H1 (cell line): Measurements from ENCODE around the gene EIF4ENIF1. TPM values are rescaled to one million over a fixed set of nuclear protein-coding genes. Genes with fewer than 3 reads are reported as not detected.

Experiments
- CTCF ChIA-PET: fragments of 300-600 bp; sonication (Branson Sonifier 250); formaldehyde crosslinking; loops from one replicate; lab custom pipeline; 2021; ENCODE audit not compliant: partially characterized antibody; lab: Charles Lee
- POLR2A ChIA-PET: fragments of 300-600 bp; sonication (Branson Sonifier 250); formaldehyde crosslinking; loops from one replicate; lab custom pipeline; 2021; ENCODE audit warnings: inconsistent platforms; ENCODE audit not compliant: partially characterized antibody; lab: Charles Lee
- DNase-seq, 2 experiments: peaks; one replicate each; pipeline versions ENCODE4 v3.0.0 to v3.0.0-alpha.2; 2010 to 2022; ENCODE audit warnings: low spot score in 2 of 2, low read depth in 1 of 2, mixed read lengths in 1 of 2
- FAIRE-seq: peaks from 2 replicates; lab custom pipeline; 2011; peaks lifted over from hg19 to GRCh38; lab: Jason Lieb, UNC
- H2AFZ ChIP-seq: 2 replicates; pipeline ENCODE4 v1.8.1; 2012; ENCODE audit warnings: low read length, inconsistent platforms
- H2AK5ac ChIP-seq: 2 replicates; pipeline ENCODE4 v1.6.1; 2013; ENCODE audit warnings: low read depth, low read length
- H2BK120ac ChIP-seq: replicated peaks from 2 replicates; pipeline ENCODE3; 2013; ENCODE audit warnings: low read depth, low read length, inconsistent platforms
- H2BK12ac ChIP-seq: 2 replicates; pipeline ENCODE4 v1.6.1; 2013; ENCODE audit warnings: low read depth, low read length
- H2BK15ac ChIP-seq: 2 replicates; pipeline ENCODE4 v1.6.1; 2013; ENCODE audit warnings: low read length
- H2BK20ac ChIP-seq: 2 replicates; pipeline ENCODE4 v1.6.1; 2013; ENCODE audit warnings: low read length
- H2BK5ac ChIP-seq: 2 replicates; pipeline ENCODE4 v1.6.1; 2013; ENCODE audit warnings: low read depth, low read length
- H3K14ac ChIP-seq: 2 replicates; pipeline ENCODE4 v1.6.1; 2013; ENCODE audit warnings: inconsistent platforms; ENCODE audit not compliant: insufficient read length
- H3K18ac ChIP-seq: 2 replicates; pipeline ENCODE4 v1.6.1; 2013; ENCODE audit warnings: low read length; ENCODE audit errors: extremely low read depth
- H3K23ac ChIP-seq: 2 replicates; pipeline ENCODE4 v1.6.1; 2013; ENCODE audit warnings: inconsistent platforms; ENCODE audit not compliant: insufficient read length
- H3K23me2 ChIP-seq: 2 replicates; pipeline ENCODE4 v1.6.1; 2013; ENCODE audit warnings: low read depth, low read length
- H3K27ac ChIP-seq: 2 replicates; pipeline ENCODE4 v1.6.1; 2011; ENCODE audit warnings: low read depth, low read length, inconsistent platforms
- H3K27me3 ChIP-seq, 4 experiments: replicated peaks in 1 of 4; 1 replicate in 1 of 4; 2 replicates in 3 of 4; pipeline versions ENCODE4 v1.6.1 to v1.8.1; 2011 to 2013; ENCODE audit warnings: low read length in 3 of 4, mild to moderate bottlenecking in 3 of 4, inconsistent platforms in 2 of 4, mixed read lengths in 2 of 4, moderate library complexity in 1 of 4; ENCODE audit not compliant: control insufficient read depth in 3 of 4, insufficient read depth in 3 of 4; ENCODE audit errors: extremely low read depth in 1 of 4
- H3K36me3 ChIP-seq, 4 experiments: 2 replicates each; pipeline versions ENCODE4 v1.6.1 to v1.8.1; 2011 to 2013; ENCODE audit warnings: mild to moderate bottlenecking in 4 of 4, low read length in 3 of 4, moderate library complexity in 2 of 4, control low read depth in 1 of 4, inconsistent platforms in 1 of 4; ENCODE audit not compliant: insufficient read depth in 4 of 4, control insufficient read depth in 2 of 4
- H3K4ac ChIP-seq: replicated peaks from 2 replicates; pipeline ENCODE3; 2013; ENCODE audit warnings: low read length, low read depth, mixed read lengths, inconsistent platforms; ENCODE audit not compliant: insufficient read length
- H3K4me1 ChIP-seq, 4 experiments: replicated peaks in 1 of 4; 1 replicate in 1 of 4; 2 replicates in 3 of 4; pipeline versions ENCODE4 v1.6.1 to v1.8.1; 2011 to 2013; ENCODE audit warnings: low read length in 3 of 4, inconsistent platforms in 2 of 4, mixed read lengths in 1 of 4; ENCODE audit not compliant: insufficient read depth in 4 of 4, control insufficient read depth in 3 of 4
- H3K4me2 ChIP-seq, 2 experiments: 2 replicates each; pipeline versions ENCODE4 v1.6.1 to v1.8.1; 2011 to 2013; ENCODE audit warnings: low read depth in 2 of 2, low read length in 2 of 2, control low read depth in 1 of 2, inconsistent platforms in 1 of 2, mild to moderate bottlenecking in 1 of 2; ENCODE audit not compliant: insufficient read depth in 1 of 2
- H3K4me3 ChIP-seq, 4 experiments: fragments of 200-600, 300-600 bp in 1 of 4; sonication (generic), shearing (Covaris generic), sonication (Bioruptor Twin) in 1 of 4; 2 replicates each; pipeline versions ENCODE4 v1.5.1 to v1.8.1; 2011 to 2016; ENCODE audit warnings: low read length in 4 of 4, low read depth in 3 of 4, control low read depth in 2 of 4, inconsistent platforms in 2 of 4, mild to moderate bottlenecking in 2 of 4, mixed read lengths in 1 of 4, moderate library complexity in 1 of 4; ENCODE audit not compliant: insufficient read depth in 2 of 4; ENCODE audit errors: extremely low read depth in 1 of 4
- H3K56ac ChIP-seq: replicated peaks from 2 replicates; pipeline ENCODE3; 2013; ENCODE audit warnings: low read depth, mild to moderate bottlenecking, mixed read lengths, low read length, inconsistent platforms; ENCODE audit not compliant: insufficient read length
- H3K79me1 ChIP-seq: 2 replicates; pipeline ENCODE4 v1.6.1; 2013; ENCODE audit warnings: low read depth, low read length, control low read depth
- H3K79me2 ChIP-seq, 2 experiments: 2 replicates each; pipeline versions ENCODE4 v1.6.1 to v1.8.1; 2012 to 2013; ENCODE audit warnings: low read length in 2 of 2, mild to moderate bottlenecking in 2 of 2, inconsistent platforms in 1 of 2; ENCODE audit not compliant: insufficient read depth in 2 of 2, control insufficient read depth in 1 of 2
- H3K9ac ChIP-seq, 4 experiments: replicated peaks in 1 of 4; 1 replicate in 1 of 4; 2 replicates in 3 of 4; pipeline versions ENCODE4 v1.6.1 to v1.8.1; 2011 to 2013; ENCODE audit warnings: low read depth in 3 of 4, low read length in 3 of 4, control low read depth in 2 of 4, mild to moderate bottlenecking in 2 of 4, moderate library complexity in 2 of 4, inconsistent platforms in 1 of 4; ENCODE audit errors: extremely low read depth in 1 of 4
- H3K9me3 ChIP-seq, 2 experiments: 2 replicates each; pipeline versions ENCODE4 v1.6.1 to v1.8.1; 2012 to 2013; ENCODE audit warnings: mild to moderate bottlenecking in 2 of 2, moderate library complexity in 2 of 2, control low read depth in 1 of 2, inconsistent platforms in 1 of 2, low read depth in 1 of 2, low read length in 1 of 2, mixed read lengths in 1 of 2; ENCODE audit not compliant: insufficient read depth in 2 of 2
- H4K20me1 ChIP-seq, 2 experiments: replicated peaks in 1 of 2; 2 replicates each; pipeline versions ENCODE3 to v1.8.1; 2011 to 2013; ENCODE audit warnings: inconsistent platforms in 2 of 2, low read length in 2 of 2, mild to moderate bottlenecking in 1 of 2; ENCODE audit not compliant: insufficient read depth in 2 of 2, control insufficient read depth in 1 of 2
- H4K5ac ChIP-seq: 2 replicates; pipeline ENCODE4 v1.6.1; 2013; ENCODE audit warnings: low read length, low read depth, mixed read lengths, inconsistent platforms; ENCODE audit not compliant: insufficient read length
- H4K8ac ChIP-seq: 2 replicates; pipeline ENCODE4 v1.8.0; 2013; ENCODE audit warnings: mild to moderate bottlenecking, moderate library complexity, low read length, inconsistent platforms; ENCODE audit not compliant: insufficient read depth; ENCODE audit errors: extremely low read depth
- H4K91ac ChIP-seq: replicated peaks from 2 replicates; pipeline ENCODE3; 2013; ENCODE audit warnings: low read length, mixed read lengths, inconsistent platforms; ENCODE audit not compliant: insufficient read length
- BACH1 ChIP-seq: IDR thresholded peaks from 2 replicates; pipeline ENCODE4 v1.6.1; 2012; ENCODE audit warnings: low read length, improper control_type of control experiment
- BCL11A ChIP-seq, 2 experiments: IDR thresholded peaks; one replicate each; pipeline ENCODE4 v1.6.1; 2011; ENCODE audit warnings: low read depth in 2 of 2, low read length in 2 of 2, mild to moderate bottlenecking in 2 of 2
- CHD2 ChIP-seq: IDR thresholded peaks from 2 replicates; pipeline ENCODE4 v1.6.1; 2012; ENCODE audit warnings: low read length, improper control_type of control experiment
- CREB1 ChIP-seq: IDR thresholded peaks from 2 replicates; pipeline ENCODE4 v1.6.1; 2012; ENCODE audit warnings: inconsistent platforms
- E2F6 ChIP-seq: IDR thresholded peaks from 2 replicates; pipeline ENCODE4 v1.6.1; 2012; ENCODE audit warnings: inconsistent platforms
- GTF2F1 ChIP-seq: IDR thresholded peaks from 2 replicates; pipeline ENCODE4 v1.6.1; 2012; ENCODE audit warnings: low read depth, low read length, improper control_type of control experiment, borderline replicate concordance
- KDM1A ChIP-seq: fragments of 200-600, 300-600 bp; sonication (generic); IDR thresholded peaks from 2 replicates; pipeline ENCODE4 v1.7.1; 2016; ENCODE audit warnings: mild to moderate bottlenecking, low read length, borderline replicate concordance
- MAX ChIP-seq: IDR thresholded peaks from 2 replicates; pipeline ENCODE4 v1.6.1; 2012; ENCODE audit warnings: inconsistent platforms
- PHF8 ChIP-seq: fragments of 200-600 bp; sonication (generic); conservative IDR thresholded peaks from 2 replicates; pipeline ENCODE4 v1.7.1; 2012; ENCODE audit warnings: low read depth, mild to moderate bottlenecking, inconsistent platforms, low read length, moderate library complexity
- RBBP5 ChIP-seq: IDR thresholded peaks from 2 replicates; pipeline ENCODE4 v1.7.1; 2012; ENCODE audit warnings: low read depth, mild to moderate bottlenecking, inconsistent platforms, low read length, moderate library complexity, borderline replicate concordance
- SAP30 ChIP-seq: fragments of 300-600 bp; sonication (generic); IDR thresholded peaks from 2 replicates; pipeline ENCODE4 v1.7.1; 2012; ENCODE audit warnings: low read length, moderate library complexity, mild to moderate bottlenecking, inconsistent platforms; ENCODE audit not compliant: insufficient read depth, insufficient replicate concordance
- SIX5 ChIP-seq: IDR thresholded peaks from 2 replicates; pipeline ENCODE4 v1.6.1; 2011; ENCODE audit warnings: mild to moderate bottlenecking, low read depth, low read length
- WGBS, 2 experiments: shearing (Covaris generic) in 1 of 2; methylation state at CpG; one replicate each; pipeline versions ENCODE4 v1.1.6 to v1.1.7; 2013 to 2015; ENCODE audit warnings: low lambda C conversion rate in 2 of 2, mixed read lengths in 2 of 2, inconsistent platforms in 1 of 2, low coverage in 1 of 2, missing lambda C conversion rate in 1 of 2; ENCODE audit not compliant: insufficient replicate concordance in 2 of 2, insufficient coverage in 1 of 2, insufficient read length in 1 of 2; ENCODE audit errors: extremely low coverage in 1 of 2, missing lambda C conversion rate in 1 of 2; 5-methylcytosine and 5-hydroxymethylcytosine counted together
- polyA plus RNA-seq, 7 experiments: library from polyadenylated mRNA; depleted of rRNA in 3 of 7; stranded (reverse) in 5 of 7; unstranded in 2 of 7; fragments of >200 nt in 5 of 7; fragments of 200-250 nt in 2 of 7; gene quantifications; 1 replicate in 5 of 7; 2 replicates in 1 of 7; 4 replicates in 1 of 7; pipeline versions ENCODE4 v1.2.1 to v1.2.3, GENCODE V29; 2011 to 2013; ENCODE audit warnings: missing spikeins in 2 of 7, mixed read lengths in 2 of 7
- total RNA-seq: library from RNA; stranded (reverse); fragmentation: NEBNext Ultra II Directional; extraction: Animal tissue kit (Norgen Biotek cat#: 25700); gene quantifications from 2 replicates; pipeline ENCODE4 v1.2.1, GENCODE V29; 2021

Gene EIF4ENIF1
- total and polyA plus RNA-seq, 2 of the 8 experiments (the other 6 are each of a cell fraction or from before 2014, with no cell fraction given), result 21.9 to 23.6 TPM

- TF ChIP-seq RBBP5 (no peak), GTF2F1 (no peak), KDM1A (no peak), MAX (no peak), PHF8 (no peak), BACH1 (no peak), E2F6 (no peak), SAP30 (no peak), BCL11A (IDR thresholded peaks at IDR 0.05; ENCODE audit: low read depth in 2 of 2, low read length in 2 of 2) (no peak), CREB1 (no peak), SIX5 (no peak), CHD2 (no peak)
- Histone ChIP-seq H2BK15ac (no peak overlapping the region), H3K56ac (no peak overlapping the region), H3K36me3 (no peaks in the 10 kb centered on the region), H3K14ac (no peak overlapping the region), H3K27ac (no peak overlapping the region), H3K4me1 (no peaks in the 10 kb centered on the region), H3K18ac (no peak overlapping the region), H4K91ac (no peak overlapping the region), H3K23ac (no peak overlapping the region), H3K4me3 (no peak overlapping the region), H3K9ac (no peak overlapping the region), H4K5ac (no peak overlapping the region), H3K9me3 (no peaks in the 10 kb centered on the region), H4K8ac (no peak overlapping the region), H3K23me2 (no peaks in the 10 kb centered on the region), H2AK5ac (no peak overlapping the region), H4K20me1 (no peaks in the 10 kb centered on the region), H2BK120ac (no peak overlapping the region), H3K4me2 (no peak overlapping the region), H2BK5ac (no peak overlapping the region), H3K79me1 (no peaks in the 10 kb centered on the region), H3K79me2 (no peaks in the 10 kb centered on the region), H2BK20ac (no peak overlapping the region), H3K27me3 (no peaks in the 10 kb centered on the region), H3K4ac (no peak overlapping the region), H2BK12ac (no peak overlapping the region), H2AFZ (no peak overlapping the region)
- FAIRE-seq (no peak), DNase-seq (no peak)
- POLR2A ChIA-PET, result interaction anchor here (0.7 to 1.1 kb wide), 2 partner anchors 9 to 26 kb away, joined by 3 read pairs; no protein-coding TSS in a partner anchor
- WGBS, 2 experiments, result 87% methylated on average over 8 of the region's 8 CpGs; no CpG with 5 or more reads in 1 of the 2 experiments
- CTCF ChIA-PET, result interaction anchor here (0.6 to 2.3 kb wide), 5 partner anchors 10 to 33 kb away, joined by 3 to 8 read pairs (median 4); no protein-coding TSS in a partner anchor
Observed at GRCh38 chr22:31537019-31537535, 47.4 kb upstream of the EIF4ENIF1 start.
